ENCODE measurements around the gene KL.

The KL gene

GRCh38 chr13:32987462-32987861 is 28.8 kb upstream of the KL start:
- no peaks in the 10 kb centered on the region for H3K36me3 ChIP-seq (ENCODE audit: control insufficient read depth in 1 of 2, insufficient read depth in 2 of 2, low read depth in 1 of 2, low read length in 2 of 2)
- H2BK120ac ChIP-seq (ENCODE audit: low read depth, low read length): no peak overlapping the region
- H3K4me2 ChIP-seq (ENCODE audit: low read length, poor library complexity, severe bottlenecking): no peak overlapping the region
- H2AK5ac ChIP-seq (ENCODE audit: low read length, severe bottlenecking): no peak overlapping the region
- no peak overlapping the region for H3K27ac ChIP-seq (ENCODE audit: low read length, poor library complexity, severe bottlenecking)
- H3K27me3 ChIP-seq (ENCODE audit: control insufficient read depth in 1 of 2, insufficient read depth in 1 of 2, low read length in 2 of 2): no peaks in the 10 kb centered on the region
- WGBS: 62% methylated on average over 1 of the region's 1 CpG
- no peak overlapping the region for H4K8ac ChIP-seq (ENCODE audit: low read length)
- H3K23ac ChIP-seq (ENCODE audit: low read length in 2 of 2): no peak overlapping the region
- H2BK15ac ChIP-seq (ENCODE audit: low read depth, poor library complexity, severe bottlenecking): no peak overlapping the region
- H2AFZ ChIP-seq (ENCODE audit: low read depth, low read length): no peak overlapping the region
- H3K9me3 ChIP-seq (ENCODE audit: control insufficient read depth, low read length): no peaks in the 10 kb centered on the region
- H3K9ac ChIP-seq (ENCODE audit: low read length): no peak overlapping the region
- H3K4me1 ChIP-seq (ENCODE audit: control insufficient read depth, insufficient read depth, low read depth, low read length): peaks cover 2% of the 10 kb centered on the region
- H3K14ac ChIP-seq (ENCODE audit: low read length in 2 of 2): no peak overlapping the region
- no peak overlapping the region for H2BK12ac ChIP-seq (ENCODE audit: low read length in 2 of 2)
- no peak for DNase-seq
- no peak overlapping the region for H3K4ac ChIP-seq (ENCODE audit: low read depth in 1 of 2, low read length in 2 of 2)
- no peak overlapping the region for H3K4me3 ChIP-seq (ENCODE audit: insufficient read depth in 1 of 2, low read depth in 1 of 2, low read length in 2 of 2)
- no peaks in the 10 kb centered on the region for H3K79me1 ChIP-seq (replicated peaks; ENCODE audit: low read length, poor library complexity, severe bottlenecking)
- H2BK5ac ChIP-seq (ENCODE audit: low read depth, low read length, poor library complexity, severe bottlenecking): no peak overlapping the region
- H3K18ac ChIP-seq (ENCODE audit: low read depth in 1 of 2, low read length in 2 of 2): no peak overlapping the region
- no peak overlapping the region for H4K91ac ChIP-seq (ENCODE audit: low read length)

GRCh38 chr13:32988608-32989289 is 27.5 kb upstream of the KL start:
- Histone ChIP-seq H3K9ac (ENCODE audit: low read length) (peak overlapping the region; percentile 50), H2AFZ (ENCODE audit: low read depth, low read length) (no peak overlapping the region), H2BK120ac (ENCODE audit: low read depth, low read length) (no peak overlapping the region), H3K4ac (ENCODE audit: low read depth in 1 of 2, low read length in 2 of 2) (no peak overlapping the region), H3K23ac (ENCODE audit: low read length in 2 of 2) (no peak overlapping the region), H2BK15ac (ENCODE audit: low read depth, poor library complexity, severe bottlenecking) (no peak overlapping the region), H3K14ac (ENCODE audit: low read length in 2 of 2) (no peak overlapping the region), H3K4me2 (ENCODE audit: low read length, poor library complexity, severe bottlenecking) (no peak overlapping the region), H2AK5ac (ENCODE audit: low read length, severe bottlenecking) (no peak overlapping the region), H3K4me3 (ENCODE audit: insufficient read depth in 1 of 2, low read depth in 1 of 2, low read length in 2 of 2) (peak overlapping the region in 1 of 2 experiments; percentile 53), H3K79me1 (replicated peaks; ENCODE audit: low read length, poor library complexity, severe bottlenecking) (no peaks in the 10 kb centered on the region), H4K91ac (ENCODE audit: low read length) (no peak overlapping the region), H3K36me3 (ENCODE audit: control insufficient read depth in 1 of 2, insufficient read depth in 2 of 2, low read depth in 1 of 2, low read length in 2 of 2) (no peaks in the 10 kb centered on the region), H3K27ac (ENCODE audit: low read length, poor library complexity, severe bottlenecking) (no peak overlapping the region), H3K4me1 (ENCODE audit: control insufficient read depth, insufficient read depth, low read depth, low read length) (peaks cover 2% of the 10 kb centered on the region), H3K18ac (ENCODE audit: low read depth in 1 of 2, low read length in 2 of 2) (no peak overlapping the region), H4K8ac (ENCODE audit: low read length) (no peak overlapping the region), H3K27me3 (ENCODE audit: control insufficient read depth in 1 of 2, insufficient read depth in 1 of 2, low read length in 2 of 2) (no peaks in the 10 kb centered on the region), H2BK12ac (ENCODE audit: low read length in 2 of 2) (no peak overlapping the region), H3K9me3 (ENCODE audit: control insufficient read depth, low read length) (no peaks in the 10 kb centered on the region), H2BK5ac (ENCODE audit: low read depth, low read length, poor library complexity, severe bottlenecking) (no peak overlapping the region)
- no peak for DNase-seq
- WGBS: 91% methylated on average over 7 of the region's 8 CpGs

- Histone ChIP-seq H3K36me3 (ENCODE audit: control insufficient read depth in 1 of 2, insufficient read depth in 2 of 2, low read depth in 1 of 2, low read length in 2 of 2) (no peaks in the 10 kb centered on the region), H4K91ac (ENCODE audit: low read length) (no peak overlapping the region), H2BK5ac (ENCODE audit: low read depth, low read length, poor library complexity, severe bottlenecking) (no peak overlapping the region), H3K9ac (ENCODE audit: low read length) (no peak overlapping the region), H3K23ac (ENCODE audit: low read length in 2 of 2) (no peak overlapping the region), H3K4me2 (ENCODE audit: low read length, poor library complexity, severe bottlenecking) (no peak overlapping the region), H2AK5ac (ENCODE audit: low read length, severe bottlenecking) (no peak overlapping the region), H3K4ac (ENCODE audit: low read depth in 1 of 2, low read length in 2 of 2) (no peak overlapping the region), H3K4me3 (ENCODE audit: insufficient read depth in 1 of 2, low read depth in 1 of 2, low read length in 2 of 2) (no peak overlapping the region), H3K9me3 (ENCODE audit: control insufficient read depth, low read length) (no peaks in the 10 kb centered on the region), H3K27ac (ENCODE audit: low read length, poor library complexity, severe bottlenecking) (no peak overlapping the region), H4K8ac (ENCODE audit: low read length) (no peak overlapping the region), H2BK12ac (ENCODE audit: low read length in 2 of 2) (no peak overlapping the region), H3K79me1 (replicated peaks; ENCODE audit: low read length, poor library complexity, severe bottlenecking) (no peaks in the 10 kb centered on the region), H3K4me1 (ENCODE audit: control insufficient read depth, insufficient read depth, low read depth, low read length) (peaks cover 2% of the 10 kb centered on the region), H2AFZ (ENCODE audit: low read depth, low read length) (no peak overlapping the region), H3K18ac (ENCODE audit: low read depth in 1 of 2, low read length in 2 of 2) (no peak overlapping the region), H2BK15ac (ENCODE audit: low read depth, poor library complexity, severe bottlenecking) (no peak overlapping the region), H3K14ac (ENCODE audit: low read length in 2 of 2) (no peak overlapping the region), H2BK120ac (ENCODE audit: low read depth, low read length) (no peak overlapping the region), H3K27me3 (ENCODE audit: control insufficient read depth in 1 of 2, insufficient read depth in 1 of 2, low read length in 2 of 2) (no peaks in the 10 kb centered on the region)
- no peak for DNase-seq
- 92% methylated on average over 2 of the region's 3 CpGs for WGBS
Measured at GRCh38 chr13:32989290-32989667, 26.9 kb upstream of the KL start.

- Histone ChIP-seq H3K79me1 (replicated peaks; ENCODE audit: low read length, poor library complexity, severe bottlenecking) (no peaks in the 10 kb centered on the region), H3K23ac (ENCODE audit: low read length in 2 of 2) (no peak overlapping the region), H3K27ac (ENCODE audit: low read length, poor library complexity, severe bottlenecking) (no peak overlapping the region), H3K4ac (ENCODE audit: low read depth in 1 of 2, low read length in 2 of 2) (no peak overlapping the region), H3K9ac (ENCODE audit: low read length) (no peak overlapping the region), H3K27me3 (ENCODE audit: control insufficient read depth in 1 of 2, insufficient read depth in 1 of 2, low read length in 2 of 2) (no peaks in the 10 kb centered on the region), H4K8ac (ENCODE audit: low read length) (no peak overlapping the region), H2BK12ac (ENCODE audit: low read length in 2 of 2) (no peak overlapping the region), H3K4me2 (ENCODE audit: low read length, poor library complexity, severe bottlenecking) (no peak overlapping the region), H4K91ac (ENCODE audit: low read length) (no peak overlapping the region), H3K36me3 (ENCODE audit: control insufficient read depth in 1 of 2, insufficient read depth in 2 of 2, low read depth in 1 of 2, low read length in 2 of 2) (no peaks in the 10 kb centered on the region), H2BK5ac (ENCODE audit: low read depth, low read length, poor library complexity, severe bottlenecking) (no peak overlapping the region), H3K4me1 (ENCODE audit: control insufficient read depth, insufficient read depth, low read depth, low read length) (peaks cover 2% of the 10 kb centered on the region), H3K9me3 (ENCODE audit: control insufficient read depth, low read length) (no peaks in the 10 kb centered on the region), H3K18ac (ENCODE audit: low read depth in 1 of 2, low read length in 2 of 2) (no peak overlapping the region), H3K4me3 (ENCODE audit: insufficient read depth in 1 of 2, low read depth in 1 of 2, low read length in 2 of 2) (no peak overlapping the region), H2AK5ac (ENCODE audit: low read length, severe bottlenecking) (no peak overlapping the region), H2BK120ac (ENCODE audit: low read depth, low read length) (no peak overlapping the region), H2BK15ac (ENCODE audit: low read depth, poor library complexity, severe bottlenecking) (no peak overlapping the region), H3K14ac (ENCODE audit: low read length in 2 of 2) (no peak overlapping the region), H2AFZ (ENCODE audit: low read depth, low read length) (no peak overlapping the region)
- DNase-seq: no peak
- WGBS: 100% methylated on average over 1 of the region's 3 CpGs
Measured at GRCh38 chr13:32989942-32990341, 26.3 kb upstream of the KL start.
